HepG2 (cell line): ENCODE measurements around the gene MRPS34. TPM values are rescaled to one million over a fixed set of nuclear protein-coding genes. Genes with fewer than 3 reads are reported as not detected.

Source experiments
- ATAC-seq: fragments of 200-7000 bp; cut with Tn5 transposase; 3 replicates; pipeline ENCODE4 v1.9.1; 2020; ENCODE audit warnings: mild to moderate bottlenecking, moderate library complexity
- BruUV-seq: library from RNA; stranded (reverse); fragments of 400-500 nt; replicated peaks from 2 replicates; lab custom pipeline; 2021; lab: Mats Ljungman, UMichigan
- CTCF ChIA-PET: fragments of 300-600 bp; formaldehyde crosslinking; extraction: SDS; loops from one replicate; lab custom pipeline; 2021; ENCODE audit warnings: low total read pairs, inconsistent platforms, low intra/inter-chr PET ratio; lab: Yijun Ruan, JAX
- POLR2A ChIA-PET: fragments of 350-600 bp; sonication (Branson Sonifier 250); formaldehyde crosslinking; loops from one replicate; lab custom pipeline; 2020; ENCODE audit warnings: antibody characterized with exemption, inconsistent platforms; lab: Yijun Ruan, JAX
- DNase-seq: peaks from one replicate; pipeline ENCODE4 v3.0.0-alpha.2; 2015; ENCODE audit warnings: low spot score
- FAIRE-seq: peaks from 3 replicates; lab custom pipeline; 2011; peaks lifted over from hg19 to GRCh38; lab: Jason Lieb, UNC
- H2AFZ ChIP-seq: one replicate; pipeline ENCODE4 v1.6.1; 2011; ENCODE audit warnings: low read length, inconsistent platforms
- H3K27ac ChIP-seq: fragments of 300-600 bp; 3 replicates; pipeline ENCODE4 v1.8.0; 2011; ENCODE audit warnings: mixed run types, mild to moderate bottlenecking, mixed read lengths, low read length, inconsistent platforms; ENCODE audit not compliant: insufficient read depth; ENCODE audit errors: extremely low read length
- H3K27me3 ChIP-seq, 2 experiments: fragments of 200-600 bp in 1 of 2; 2 replicates in 1 of 2; 3 replicates in 1 of 2; pipeline versions ENCODE4 v1.6.0 to v1.8.0; 2011; ENCODE audit warnings: low read length in 2 of 2, mild to moderate bottlenecking in 2 of 2, moderate library complexity in 2 of 2, inconsistent platforms in 1 of 2; ENCODE audit not compliant: insufficient read depth in 2 of 2, control insufficient read depth in 1 of 2
- H3K36me3 ChIP-seq, 2 experiments: fragments of 200-600 bp in 1 of 2; replicated peaks in 1 of 2; 2 replicates in 1 of 2; 3 replicates in 1 of 2; pipeline versions ENCODE4 v1.5.1 to v1.8.0; 2011; ENCODE audit warnings: low read length in 2 of 2, inconsistent platforms in 1 of 2; ENCODE audit not compliant: insufficient read depth in 2 of 2, control insufficient read depth in 1 of 2
- H3K4me1 ChIP-seq: 2 replicates; pipeline ENCODE4 v1.5.1; 2012; ENCODE audit warnings: low read length, inconsistent platforms; ENCODE audit not compliant: insufficient read depth
- H3K4me2 ChIP-seq: 2 replicates; pipeline ENCODE4 v1.6.0; 2011; ENCODE audit warnings: low read depth, low read length, inconsistent platforms
- H3K4me3 ChIP-seq, 3 experiments: fragments of 200-600 bp in 1 of 3; sonication (generic), shearing (Covaris generic) in 1 of 3; replicated peaks in 1 of 3; 2 replicates each; pipeline ENCODE4 v1.5.1; 2011 to 2016; ENCODE audit warnings: low read length in 3 of 3, inconsistent platforms in 2 of 3, low read depth in 2 of 3, mild to moderate bottlenecking in 2 of 3, control low read depth in 1 of 3, mixed read lengths in 1 of 3; ENCODE audit not compliant: insufficient read depth in 1 of 3
- H3K79me2 ChIP-seq: one replicate; pipeline ENCODE4 v1.6.1; 2011; ENCODE audit warnings: low read length, inconsistent platforms; ENCODE audit not compliant: insufficient read depth
- H3K9ac ChIP-seq: 2 replicates; pipeline ENCODE4 v1.6.0; 2011; ENCODE audit warnings: mild to moderate bottlenecking, low read depth, low read length, inconsistent platforms; ENCODE audit not compliant: insufficient read depth
- H3K9me3 ChIP-seq: 2 replicates; pipeline ENCODE4 v1.5.1; 2012; ENCODE audit warnings: mild to moderate bottlenecking, low read length
- H4K20me1 ChIP-seq: 2 replicates; pipeline ENCODE4 v1.6.0; 2011; ENCODE audit warnings: inconsistent platforms, mild to moderate bottlenecking, low read length, moderate library complexity; ENCODE audit not compliant: insufficient read depth
- AHR ChIP-seq: IDR thresholded peaks from 2 replicates; pipeline ENCODE4 v1.6.1; 2018; ENCODE audit warnings: missing genetic modification reagents, missing compliant biosample characterization
- CREB3 ChIP-seq: sonication (generic); formaldehyde crosslinking; IDR thresholded peaks from 2 replicates; pipeline ENCODE4 v1.5.0; 2020; ENCODE audit warnings: missing genetic modification reagents
- DMTF1 ChIP-seq: sonication (generic); formaldehyde crosslinking; IDR thresholded peaks from 2 replicates; pipeline ENCODE4 v1.4.0; 2020; ENCODE audit warnings: mild to moderate bottlenecking, missing genetic modification reagents
- GPN1 ChIP-seq: sonication (generic); formaldehyde crosslinking; IDR thresholded peaks from 2 replicates; pipeline ENCODE4 v1.5.1; 2020; ENCODE audit warnings: missing genetic modification reagents, borderline replicate concordance
- HOXA3 ChIP-seq: sonication (generic); formaldehyde crosslinking; IDR thresholded peaks from 2 replicates; pipeline ENCODE4 v1.5.0; 2020; ENCODE audit warnings: missing genetic modification reagents
- KLF12 ChIP-seq: sonication (generic); formaldehyde crosslinking; IDR thresholded peaks from 2 replicates; pipeline ENCODE4 v1.4.0; 2020; ENCODE audit warnings: missing genetic modification reagents, borderline replicate concordance
- MAX ChIP-seq: IDR thresholded peaks from 2 replicates; pipeline ENCODE4 v1.6.1; 2012; ENCODE audit warnings: inconsistent platforms
- NONO ChIP-seq, 2 experiments: fragments of 450-650 bp in 1 of 2; sonication (generic) in 1 of 2; formaldehyde crosslinking in 1 of 2; IDR thresholded peaks in 1 of 2; conservative IDR thresholded peaks in 1 of 2; 2 replicates each; pipeline versions ENCODE4 v1.6.1 to v1.8.0; 2017 to 2022; ENCODE audit warnings: mild to moderate bottlenecking in 1 of 2, missing genetic modification reagents in 1 of 2, moderate library complexity in 1 of 2
- PHF8 ChIP-seq: sonication (generic); formaldehyde crosslinking; IDR thresholded peaks from 2 replicates; pipeline ENCODE4 v1.5.0; 2020; ENCODE audit warnings: missing genetic modification reagents
- POLR2AphosphoS5 ChIP-seq: IDR thresholded peaks from 2 replicates; pipeline ENCODE4 v1.6.1; 2012; ENCODE audit warnings: low read depth, low read length
- TAF15 ChIP-seq: fragments of 200-400 bp; formaldehyde crosslinking; IDR thresholded peaks from one replicate; pipeline ENCODE4 v1.6.1; 2018; ENCODE audit warnings: mild to moderate bottlenecking, low read depth, low read length; ENCODE audit not compliant: poor library complexity, severe bottlenecking
- TFDP2 ChIP-seq: sonication (generic); formaldehyde crosslinking; IDR thresholded peaks from 2 replicates; pipeline ENCODE4 v1.4.0; 2020; ENCODE audit warnings: missing genetic modification reagents
- YY1 ChIP-seq: IDR thresholded peaks from 2 replicates; pipeline ENCODE4 v1.6.1; 2011; ENCODE audit warnings: low read length, low read depth, moderate library complexity, mild to moderate bottlenecking; ENCODE audit not compliant: insufficient read depth, insufficient replicate concordance
- ZFX ChIP-seq: sonication (generic); formaldehyde crosslinking; IDR thresholded peaks from 2 replicates; pipeline ENCODE4 v1.4.0; 2020; ENCODE audit warnings: mild to moderate bottlenecking, low read depth, missing genetic modification reagents, moderate library complexity
- ZNF143 ChIP-seq: sonication (generic); formaldehyde crosslinking; IDR thresholded peaks from 2 replicates; pipeline ENCODE4 v1.4.0; 2020; ENCODE audit warnings: missing genetic modification reagents
- ZNF274 ChIP-seq: sonication (generic); formaldehyde crosslinking; IDR thresholded peaks from 2 replicates; pipeline ENCODE4 v1.5.1; 2020; ENCODE audit warnings: mild to moderate bottlenecking, missing genetic modification reagents
- ZNF775 ChIP-seq: sonication (generic); formaldehyde crosslinking; IDR thresholded peaks from 2 replicates; pipeline ENCODE4 v1.4.0; 2020; ENCODE audit warnings: missing genetic modification reagents, mild to moderate bottlenecking, moderate library complexity, borderline replicate concordance
- ZNF816 ChIP-seq: sonication (generic); formaldehyde crosslinking; IDR thresholded peaks from 2 replicates; pipeline ENCODE4 v1.8.0; 2022; ENCODE audit warnings: missing genetic modification reagents, mild to moderate bottlenecking, borderline replicate concordance
- ZSCAN12 ChIP-seq: sonication (generic); formaldehyde crosslinking; IDR thresholded peaks from 2 replicates; pipeline ENCODE4 v1.9.0; 2021; ENCODE audit warnings: mild to moderate bottlenecking, missing genetic modification reagents
- WGBS: methylation state at CpG from one replicate; pipeline ENCODE4 v1.1.6; 2017; ENCODE audit warnings: low lambda C conversion rate; 5-methylcytosine and 5-hydroxymethylcytosine counted together
- in situ Hi-C: cut with HindIII; loops from 2 replicates; pipeline ENCODE4 v1.10.0; 2017; ENCODE audit warnings: low pct_unique_long_range_greater_than_20kb; ENCODE audit not compliant: extremely low pct_ligation_motif_present
- intact Hi-C: fragments of 100-400 bp; cut with micrococcal nuclease; formaldehyde crosslinking; loops from one replicate; pipeline ENCODE4 v1.10.0; 2022; ENCODE audit not compliant: unreplicated experiment
- polyA plus RNA-seq, 8 experiments: library from polyadenylated mRNA; depleted of rRNA in 3 of 8; stranded (reverse) in 7 of 8; unstranded in 1 of 8; fragments of >200 nt; fragmentation: Illumina TruSeq in 4 of 8; extraction: Trizol in 4 of 8; gene quantifications; 2 replicates each; pipeline versions ENCODE4 v1.2.1 to v1.2.3, GENCODE V29; 2011 to 2016; ENCODE audit warnings: low read depth in 4 of 8, missing spikeins in 1 of 8, mixed read lengths in 1 of 8; ENCODE audit not compliant: insufficient read depth in 1 of 8
- total RNA-seq, 5 experiments: library from RNA; depleted of rRNA; stranded (reverse); fragments of >200 nt; fragmentation: Illumina TruSeq; extraction: Trizol; gene quantifications; 2 replicates each; pipeline ENCODE4 v1.2.3, GENCODE V29; 2016; ENCODE audit warnings: low read depth in 1 of 5

The MRPS34 gene
- total and polyA plus RNA-seq, 2 of the 13 experiments (the other 11 are each of a cell fraction or from before 2014, with no cell fraction given): 63.5 to 131 TPM

- H3K4me3 ChIP-seq: peak within 1 kb of the TSS; percentile 94 to 96 (median 95)
- no peak within 1 kb of the TSS for H2AFZ ChIP-seq
- WGBS: 69% methylated on average over 47 of the region's 79 CpGs
- ChIA-PET CTCF (no interaction called here), POLR2A (interaction anchor here (0.6 to 1.8 kb wide), 4 partner anchors 11 to 744 kb away, joined by 4 to 38 read pairs (median 4); partner anchors contain the start of genes FAHD1, NUBP2, RPS2 and SPSB3)
- peaks cover 12% of the 10 kb centered on the region for H3K4me1 ChIP-seq
- peaks cover 30% of the 10 kb centered on the region for H3K79me2 ChIP-seq
- in situ Hi-C loops (no loop called here), intact Hi-C loops (loop anchor here (5.0 kb wide), 1 partner anchor 41 kb away; no protein-coding TSS in a partner anchor)
- ATAC-seq: no peak
- no peaks in the 10 kb centered on the region for H3K9me3 ChIP-seq
- H3K27me3 ChIP-seq: no peaks in the 10 kb centered on the region; a peak in 2 of 5 replicates
- no TSS peak for BruUV-seq
- peak within 1 kb of the TSS; percentile 99 for H3K9ac ChIP-seq
- peak within 1 kb of the TSS; percentile 91 for H3K4me2 ChIP-seq
- H3K36me3 ChIP-seq: peaks cover 9 to 21% of the 10 kb centered on the region in 2 experiments; a peak in 4 of 5 replicates
- no peaks in the 10 kb centered on the region for H4K20me1 ChIP-seq
- DNase-seq: peak; percentile 17
- H3K27ac ChIP-seq: peak within 1 kb of the TSS; percentile 90
- no peak for FAIRE-seq
- no peak for TF ChIP-seq TAF15
- no peak for TF ChIP-seq KLF12 (CRISPR knock-in tag)
- TF ChIP-seq HOXA3 (CRISPR knock-in tag): 0 out of 2 replicates have a peak, but pooled peaks have one; percentile 0
- TF ChIP-seq ZNF143 (CRISPR knock-in tag): no peak
- TF ChIP-seq DMTF1 (CRISPR knock-in tag): no peak
- TF ChIP-seq NONO (IDR thresholded peaks at IDR 0.05): no peak
- no peak for TF ChIP-seq NONO (CRISPR knock-in tag; conservative IDR thresholded peaks at IDR 0.05)
- no peak for TF ChIP-seq ZNF775
- TF ChIP-seq PHF8 (CRISPR knock-in tag): 0 out of 2 replicates have a peak, but pooled peaks have one; percentile 13
- no peak for TF ChIP-seq ZNF274 (CRISPR knock-in tag)
- TF ChIP-seq ZNF816: no peak
- no peak for TF ChIP-seq GPN1 (CRISPR knock-in tag)
- TF ChIP-seq TFDP2: no peak
- no peak for TF ChIP-seq CREB3 (CRISPR knock-in tag)
- TF ChIP-seq ZSCAN12 (CRISPR knock-in tag): no peak
- 0 out of 2 replicates have a peak, but pooled peaks have one; percentile 16 for TF ChIP-seq POLR2AphosphoS5
- peak; percentile 45; the same call in 1 of the 2 replicates for TF ChIP-seq ZFX (CRISPR knock-in tag)
- peak; percentile 77 for TF ChIP-seq YY1
- TF ChIP-seq AHR (CRISPR knock-in tag): no peak
- TF ChIP-seq MAX: peak; percentile 19; the same call in 1 of the 2 replicates
Measured at GRCh38 chr16:1771188-1771863, 1.6 kb downstream of the MRPS34 start, which contains the start of gene NME3. NME3 (minus strand) TSS chr16:1771543; CDS start chr16:1771534, 9 bp downstream.
